Liver (tissue), 9 donors: ENCODE results near the gene RAPGEF6. TPM values are rescaled to one million over a fixed set of nuclear protein-coding genes. Genes with fewer than 3 reads are reported as not detected.

Source experiments
- DNase-seq: peaks from one replicate; pipeline ENCODE4 v3.0.0-alpha.2; 2017; ENCODE audit warnings: low spot score
- H3K27ac ChIP-seq, 2 donors: one replicate each; pipeline ENCODE4 v1.7.0; 2013; ENCODE audit warnings: inconsistent platforms in 2 of 2, low read length in 2 of 2, control low read depth in 1 of 2, low read depth in 1 of 2, mild to moderate bottlenecking in 1 of 2
- H3K27me3 ChIP-seq, 4 donors: one replicate each; pipeline versions ENCODE4 v1.6.1 to v1.7.0; 2013; ENCODE audit warnings: low read length in 3 of 4, inconsistent platforms in 1 of 4, mild to moderate bottlenecking in 1 of 4, moderate library complexity in 1 of 4; ENCODE audit not compliant: control insufficient read depth in 4 of 4, insufficient read depth in 4 of 4
- H3K36me3 ChIP-seq, 4 donors: one replicate each; pipeline versions ENCODE4 v1.6.1 to v1.7.0; 2013; ENCODE audit warnings: low read length in 3 of 4, mild to moderate bottlenecking in 3 of 4, low read depth in 1 of 4, moderate library complexity in 1 of 4; ENCODE audit not compliant: control insufficient read depth in 4 of 4, insufficient read depth in 3 of 4
- H3K4me1 ChIP-seq, 4 donors: one replicate each; pipeline versions ENCODE4 v1.6.1 to v1.7.0; 2013; ENCODE audit warnings: low read length in 3 of 4, mild to moderate bottlenecking in 3 of 4, moderate library complexity in 1 of 4; ENCODE audit not compliant: control insufficient read depth in 4 of 4, insufficient read depth in 4 of 4
- H3K4me3 ChIP-seq, 3 donors: one replicate each; pipeline versions ENCODE4 v1.6.1 to v1.7.0; 2013; ENCODE audit warnings: low read length in 3 of 3, control low read depth in 1 of 3, low read depth in 1 of 3, mild to moderate bottlenecking in 1 of 3
- H3K9ac ChIP-seq, 2 donors: one replicate each; pipeline ENCODE4 v1.7.0; 2013; ENCODE audit warnings: low read length in 2 of 2, mild to moderate bottlenecking in 2 of 2, moderate library complexity in 2 of 2, control low read depth in 1 of 2, low read depth in 1 of 2
- H3K9me3 ChIP-seq, 4 donors: one replicate each; pipeline versions ENCODE4 v1.6.1 to v1.7.0; 2013; ENCODE audit warnings: low read length in 3 of 4; ENCODE audit not compliant: control insufficient read depth in 4 of 4
- EGR1 ChIP-seq, 2 donors: IDR thresholded peaks; 2 replicates each; pipeline ENCODE4 v1.6.1; 2016 to 2018; ENCODE audit warnings: antibody characterized with exemption in 2 of 2, low read depth in 2 of 2
- FOXA1 ChIP-seq: IDR thresholded peaks from 2 replicates; pipeline ENCODE4 v1.6.1; 2016; ENCODE audit warnings: antibody characterized with exemption
- FOXA2 ChIP-seq: IDR thresholded peaks from 2 replicates; pipeline ENCODE4 v1.6.1; 2016; ENCODE audit warnings: antibody characterized with exemption
- GABPA ChIP-seq, 2 donors: IDR thresholded peaks in 1 of 2; conservative IDR thresholded peaks in 1 of 2; 2 replicates each; pipeline ENCODE4 v1.6.1; 2016; ENCODE audit warnings: antibody characterized with exemption in 2 of 2, mild to moderate bottlenecking in 1 of 2, moderate library complexity in 1 of 2
- HNF4A ChIP-seq, 2 donors: conservative IDR thresholded peaks; 2 replicates each; pipeline ENCODE4 v1.6.1; 2016; ENCODE audit warnings: antibody characterized with exemption in 2 of 2, mild to moderate bottlenecking in 2 of 2
- RXRA ChIP-seq, 2 donors: IDR thresholded peaks; 2 replicates each; pipeline ENCODE4 v1.6.1; 2017 to 2018; ENCODE audit warnings: antibody characterized with exemption in 2 of 2, mild to moderate bottlenecking in 1 of 2
- TAF1 ChIP-seq: conservative IDR thresholded peaks from 2 replicates; pipeline ENCODE4 v1.6.1; 2016; ENCODE audit warnings: antibody characterized with exemption, mild to moderate bottlenecking
- WGBS: extraction: QIAGEN DNeasy Blood & Tissue Kit; methylation state at CpG from one replicate; pipeline ENCODE4 v1.1.7; 2013; 5-methylcytosine and 5-hydroxymethylcytosine counted together
- polyA plus RNA-seq, 2 donors: library from polyadenylated mRNA; stranded (reverse) in 1 of 2; unstranded in 1 of 2; fragments of 200-250 nt in 1 of 2; fragments of >200 nt in 1 of 2; fragmentation: Nextera tagmentation in 1 of 2; extraction: Ambion mirVana in 1 of 2; gene quantifications; one replicate each; pipeline versions ENCODE4 v1.2.1 to v1.2.3, GENCODE V29; 2013 to 2015
- total RNA-seq, 2 donors: library from RNA; depleted of rRNA; stranded (reverse); fragments of >200 nt; gene quantifications; one replicate each; pipeline ENCODE4 v1.2.3, GENCODE V29; 2014
- TF ChIP-seq, protein P1 (sequence below): IDR thresholded peaks from 2 replicates; pipeline ENCODE4 v1.6.1; 2016; ENCODE audit warnings: antibody characterized with exemption, mild to moderate bottlenecking
- TF ChIP-seq, protein P2 (sequence below): IDR thresholded peaks from 2 replicates; pipeline ENCODE4 v1.6.1; 2016; ENCODE audit warnings: antibody characterized with exemption
- TF ChIP-seq, protein P3 (sequence below): IDR thresholded peaks from 2 replicates; pipeline ENCODE4 v1.6.1; 2016; ENCODE audit warnings: antibody characterized with exemption
- donor health status: healthy.
- donor health status: healthy.
- donor health status: healthy.
- donor health status: healthy.
- donor health status: healthy.

Gene RAPGEF6
- total and polyA plus RNA-seq, 4 donors = 1.7 to 16.1 (median 8.6) TPM

DNA sequence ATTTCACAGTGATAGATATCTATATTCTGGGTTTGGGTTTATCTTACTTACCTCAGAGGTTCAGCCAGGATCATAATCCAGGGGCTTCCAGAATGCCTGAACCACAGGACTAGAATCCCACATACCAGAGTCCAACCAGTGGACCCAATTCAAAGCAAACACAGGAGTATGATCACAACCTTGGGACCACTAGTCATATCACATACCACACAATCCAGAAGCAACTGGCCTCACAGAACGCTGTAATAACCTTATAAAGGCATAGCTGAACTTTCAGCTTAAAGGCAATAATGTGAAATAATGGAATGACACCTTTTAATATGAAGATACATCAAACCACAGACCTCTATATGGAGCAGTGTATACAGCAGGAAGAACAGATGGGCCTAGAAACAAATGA lies 25.3 kb downstream of the RAPGEF6 start (continued):
- TF ChIP-seq, protein P1, sequence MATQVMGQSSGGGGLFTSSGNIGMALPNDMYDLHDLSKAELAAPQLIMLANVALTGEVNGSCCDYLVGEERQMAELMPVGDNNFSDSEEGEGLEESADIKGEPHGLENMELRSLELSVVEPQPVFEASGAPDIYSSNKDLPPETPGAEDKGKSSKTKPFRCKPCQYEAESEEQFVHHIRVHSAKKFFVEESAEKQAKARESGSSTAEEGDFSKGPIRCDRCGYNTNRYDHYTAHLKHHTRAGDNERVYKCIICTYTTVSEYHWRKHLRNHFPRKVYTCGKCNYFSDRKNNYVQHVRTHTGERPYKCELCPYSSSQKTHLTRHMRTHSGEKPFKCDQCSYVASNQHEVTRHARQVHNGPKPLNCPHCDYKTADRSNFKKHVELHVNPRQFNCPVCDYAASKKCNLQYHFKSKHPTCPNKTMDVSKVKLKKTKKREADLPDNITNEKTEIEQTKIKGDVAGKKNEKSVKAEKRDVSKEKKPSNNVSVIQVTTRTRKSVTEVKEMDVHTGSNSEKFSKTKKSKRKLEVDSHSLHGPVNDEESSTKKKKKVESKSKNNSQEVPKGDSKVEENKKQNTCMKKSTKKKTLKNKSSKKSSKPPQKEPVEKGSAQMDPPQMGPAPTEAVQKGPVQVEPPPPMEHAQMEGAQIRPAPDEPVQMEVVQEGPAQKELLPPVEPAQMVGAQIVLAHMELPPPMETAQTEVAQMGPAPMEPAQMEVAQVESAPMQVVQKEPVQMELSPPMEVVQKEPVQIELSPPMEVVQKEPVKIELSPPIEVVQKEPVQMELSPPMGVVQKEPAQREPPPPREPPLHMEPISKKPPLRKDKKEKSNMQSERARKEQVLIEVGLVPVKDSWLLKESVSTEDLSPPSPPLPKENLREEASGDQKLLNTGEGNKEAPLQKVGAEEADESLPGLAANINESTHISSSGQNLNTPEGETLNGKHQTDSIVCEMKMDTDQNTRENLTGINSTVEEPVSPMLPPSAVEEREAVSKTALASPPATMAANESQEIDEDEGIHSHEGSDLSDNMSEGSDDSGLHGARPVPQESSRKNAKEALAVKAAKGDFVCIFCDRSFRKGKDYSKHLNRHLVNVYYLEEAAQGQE = no peak
- TF ChIP-seq, protein P2, sequence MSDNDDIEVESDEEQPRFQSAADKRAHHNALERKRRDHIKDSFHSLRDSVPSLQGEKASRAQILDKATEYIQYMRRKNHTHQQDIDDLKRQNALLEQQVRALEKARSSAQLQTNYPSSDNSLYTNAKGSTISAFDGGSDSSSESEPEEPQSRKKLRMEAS = no peak
- no peak for TF ChIP-seq FOXA2
- TF ChIP-seq GABPA (IDR thresholded peaks at IDR 0.05 in 1 of 2, conservative IDR thresholded peaks at IDR 0.05 in 1 of 2) = no peak
- no peak for TF ChIP-seq FOXA1
- TF ChIP-seq TAF1 = no peak

DNA sequence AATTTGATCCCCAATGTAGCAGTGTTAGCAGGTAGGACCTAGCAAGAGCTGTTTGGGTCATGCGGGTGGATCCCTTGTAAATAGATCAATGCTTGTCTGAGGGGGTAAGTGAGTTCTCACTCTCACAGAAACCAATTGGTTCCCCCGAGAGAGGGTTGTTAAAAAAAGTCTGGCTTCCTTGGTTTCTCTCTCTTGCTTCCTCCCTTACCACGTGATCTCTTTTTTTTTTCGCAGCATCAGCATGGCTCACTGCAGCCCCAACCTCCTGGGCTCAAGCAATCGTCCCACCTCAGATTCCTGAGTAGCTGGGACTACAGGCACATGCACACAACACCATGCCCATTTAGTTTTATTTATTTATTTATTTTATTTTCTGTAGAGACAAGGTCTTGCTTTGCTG lies 26.4 kb downstream of the RAPGEF6 start:
- no peak for TF ChIP-seq GABPA (IDR thresholded peaks at IDR 0.05 in 1 of 2, conservative IDR thresholded peaks at IDR 0.05 in 1 of 2)
- TF ChIP-seq FOXA1 = no peak
- TF ChIP-seq, protein P1 = no peak
- TF ChIP-seq RXRA (IDR thresholded peaks at IDR 0.05) = no peak
- TF ChIP-seq HNF4A (conservative IDR thresholded peaks at IDR 0.05) = no peak
- TF ChIP-seq, protein P3, sequence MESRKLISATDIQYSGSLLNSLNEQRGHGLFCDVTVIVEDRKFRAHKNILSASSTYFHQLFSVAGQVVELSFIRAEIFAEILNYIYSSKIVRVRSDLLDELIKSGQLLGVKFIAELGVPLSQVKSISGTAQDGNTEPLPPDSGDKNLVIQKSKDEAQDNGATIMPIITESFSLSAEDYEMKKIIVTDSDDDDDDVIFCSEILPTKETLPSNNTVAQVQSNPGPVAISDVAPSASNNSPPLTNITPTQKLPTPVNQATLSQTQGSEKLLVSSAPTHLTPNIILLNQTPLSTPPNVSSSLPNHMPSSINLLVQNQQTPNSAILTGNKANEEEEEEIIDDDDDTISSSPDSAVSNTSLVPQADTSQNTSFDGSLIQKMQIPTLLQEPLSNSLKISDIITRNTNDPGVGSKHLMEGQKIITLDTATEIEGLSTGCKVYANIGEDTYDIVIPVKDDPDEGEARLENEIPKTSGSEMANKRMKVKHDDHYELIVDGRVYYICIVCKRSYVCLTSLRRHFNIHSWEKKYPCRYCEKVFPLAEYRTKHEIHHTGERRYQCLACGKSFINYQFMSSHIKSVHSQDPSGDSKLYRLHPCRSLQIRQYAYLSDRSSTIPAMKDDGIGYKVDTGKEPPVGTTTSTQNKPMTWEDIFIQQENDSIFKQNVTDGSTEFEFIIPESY = no peak
- TF ChIP-seq, protein P2 = no peak
- TF ChIP-seq EGR1 (IDR thresholded peaks at IDR 0.05; ENCODE audit: low read depth in 2 of 2) = no peak
- Histone ChIP-seq H3K36me3 (no peaks in the 10 kb centered on the region), H3K4me1 (no peaks in the 10 kb centered on the region), H3K4me3 (no peak overlapping the region), H3K9me3 (no peaks in the 10 kb centered on the region), H3K27ac (no peak overlapping the region), H3K27me3 (no peaks in the 10 kb centered on the region), H3K9ac (no peak overlapping the region)
- 84% methylated on average over 5 of the region's 5 CpGs for WGBS
- no peak for DNase-seq
